K562 (cell line): ENCODE data around the gene EEF2K. TPM values are rescaled to one million over a fixed set of nuclear protein-coding genes. Genes with fewer than 3 reads are reported as not detected.

Experiments used
- ATF3 ChIP-seq, 2 experiments: fragments of 450-650 bp in 1 of 2; sonication (generic) in 1 of 2; formaldehyde crosslinking in 1 of 2; IDR thresholded peaks in 1 of 2; conservative IDR thresholded peaks in 1 of 2; 2 replicates each; pipeline versions ENCODE4 v1.6.1 to v1.8.1; 2016 to 2023; ENCODE audit warnings: mild to moderate bottlenecking in 2 of 2, moderate library complexity in 2 of 2, inconsistent platforms in 1 of 2, missing genetic modification reagents in 1 of 2
- CBX5 ChIP-seq: IDR thresholded peaks from 2 replicates; pipeline ENCODE4 v1.6.1; 2014; ENCODE audit warnings: low read depth, borderline replicate concordance
- CEBPG ChIP-seq, 3 experiments: fragments of 200-800 bp in 1 of 3; sonication (Bioruptor generic) in 1 of 3; sonication (generic) in 1 of 3; formaldehyde crosslinking in 1 of 3; IDR thresholded peaks in 2 of 3; conservative IDR thresholded peaks in 1 of 3; 2 replicates each; pipeline versions ENCODE4 v1.6.1 to v1.8.0; 2016 to 2022; ENCODE audit warnings: missing compliant biosample characterization in 2 of 3, missing genetic modification characterization in 2 of 3, mild to moderate bottlenecking in 1 of 3, missing genetic modification reagents in 1 of 3
- CREM ChIP-seq: IDR thresholded peaks from 2 replicates; pipeline ENCODE4 v1.6.1; 2014; ENCODE audit warnings: antibody characterized with exemption, low read depth
- E4F1 ChIP-seq: fragments of 250-450 bp; sonication (Bioruptor Pico); IDR thresholded peaks from 2 replicates; pipeline ENCODE4 v1.5.0; 2021; ENCODE audit warnings: mild to moderate bottlenecking, borderline replicate concordance
- NCOA4 ChIP-seq: fragments of 450-650 bp; IDR thresholded peaks from 2 replicates; pipeline ENCODE4 v1.6.1; 2018; ENCODE audit warnings: mild to moderate bottlenecking; ENCODE audit not compliant: partially characterized antibody
- NFYB ChIP-seq: IDR thresholded peaks from 2 replicates; pipeline ENCODE4 v1.6.1; 2011; ENCODE audit warnings: mild to moderate bottlenecking, moderate library complexity; ENCODE audit not compliant: insufficient read length; ENCODE audit errors: extremely low read depth
- RB1 ChIP-seq: fragments of 450-650 bp; IDR thresholded peaks from 2 replicates; pipeline ENCODE4 v1.6.1; 2017; ENCODE audit warnings: low read depth, mild to moderate bottlenecking
- RBM25 ChIP-seq: fragments of 200-400 bp; formaldehyde crosslinking; IDR thresholded peaks from 2 replicates; pipeline ENCODE4 v1.6.1; 2018; ENCODE audit warnings: low read length, low read depth, moderate library complexity; ENCODE audit not compliant: severe bottlenecking
- SNRNP70 ChIP-seq: fragments of 200-400 bp; formaldehyde crosslinking; optimal IDR thresholded peaks from 2 replicates; pipeline ENCODE3; 2017; ENCODE audit warnings: low read depth, low read length
- STAT5A ChIP-seq: IDR thresholded peaks from 2 replicates; pipeline ENCODE4 v1.6.1; 2012; ENCODE audit warnings: low read length, inconsistent platforms, borderline replicate concordance
- TCF3 ChIP-seq: sonication (generic); formaldehyde crosslinking; IDR thresholded peaks from 2 replicates; pipeline ENCODE4 v1.4.0; 2020; ENCODE audit warnings: mild to moderate bottlenecking, missing genetic modification reagents
- THAP12 ChIP-seq: fragments of 250-450 bp; sonication (Bioruptor Pico); IDR thresholded peaks from 2 replicates; pipeline ENCODE4 v1.9.0; 2021; ENCODE audit warnings: mild to moderate bottlenecking, inconsistent platforms
- TRIM24 ChIP-seq, 2 experiments: fragments of 450-650 bp; IDR thresholded peaks; 2 replicates each; pipeline ENCODE4 v1.6.1; 2016
- TRIM28 ChIP-seq: fragments of 450-650 bp; IDR thresholded peaks from 2 replicates; pipeline ENCODE4 v1.6.1; 2017
- USF2 ChIP-seq: sonication (generic); formaldehyde crosslinking; IDR thresholded peaks from 2 replicates; pipeline ENCODE4 v1.5.0; 2020; ENCODE audit warnings: missing genetic modification reagents
- ZNF12 ChIP-seq: sonication (generic); formaldehyde crosslinking; IDR thresholded peaks from 2 replicates; pipeline ENCODE4 v1.4.0; 2020; ENCODE audit warnings: mild to moderate bottlenecking, missing genetic modification reagents
- ZNF133 ChIP-seq: fragments of 250-450 bp; sonication (Bioruptor Pico); IDR thresholded peaks from 2 replicates; pipeline ENCODE4 v1.4.0; 2020; ENCODE audit warnings: mild to moderate bottlenecking
- ZNF280A ChIP-seq: fragments of 450-650 bp; IDR thresholded peaks from 2 replicates; pipeline ENCODE4 v1.6.1; 2018; ENCODE audit warnings: mild to moderate bottlenecking, low read depth; ENCODE audit not compliant: partially characterized antibody
- ZNF717 ChIP-seq: fragments of 250-450 bp; sonication (Bioruptor Pico); IDR thresholded peaks from 2 replicates; pipeline ENCODE4 v1.5.0; 2021
- ZNF778 ChIP-seq: fragments of 450-650 bp; formaldehyde crosslinking; IDR thresholded peaks from 2 replicates; pipeline ENCODE4 v1.4.0; 2020; ENCODE audit warnings: mild to moderate bottlenecking, moderate library complexity
- polyA plus RNA-seq, 8 experiments: library from polyadenylated mRNA; depleted of rRNA in 4 of 8; stranded (reverse) in 5 of 8; unstranded in 3 of 8; fragments of >200 nt; fragmentation: Nextera tagmentation in 2 of 8; fragmentation: Illumina TruSeq in 1 of 8; extraction: Ambion mirVana in 2 of 8; extraction: Trizol in 1 of 8; gene quantifications; 2 replicates each; pipeline versions ENCODE4 v1.2.1 to v1.2.3, GENCODE V29; 2011 to 2014; ENCODE audit warnings: inconsistent platforms in 1 of 8, missing spikeins in 1 of 8
- total RNA-seq, 7 experiments: library from RNA; depleted of rRNA in 6 of 7; stranded (reverse); fragments of >200 nt in 6 of 7; fragmentation: Illumina TruSeq in 2 of 7; extraction: Trizol in 2 of 7; gene quantifications; 2 replicates each; pipeline versions ENCODE4 v1.2.1 to v1.2.3, GENCODE V29; 2011 to 2021; ENCODE audit warnings: low replicate concordance in 1 of 7

Gene EEF2K
- total and polyA plus RNA-seq, 9 of the 15 experiments (the other 6 are each of a cell fraction or from before 2014, with no cell fraction given) = 3.0 to 35.2 (median 12.2) TPM

GRCh38 chr16:22255335-22255734 lies 49.3 kb downstream of the EEF2K start (continued):
- TF ChIP-seq THAP12 (CRISPR knock-in tag) (no peak), NFYB (peak; percentile 22), E4F1 (CRISPR knock-in tag) (no peak), NCOA4 (no peak), TRIM24 (IDR thresholded peaks at IDR 0.05) (peak; percentile 29 to 49; a peak in 2 of 4 replicates), TRIM28 (peak; percentile 86), USF2 (CRISPR knock-in tag) (peak; percentile 85), ZNF717 (CRISPR knock-in tag) (no peak), RB1 (no peak), TCF3 (CRISPR knock-in tag) (no peak), CREM (no peak), CEBPG (CRISPR knock-in tag; IDR thresholded peaks at IDR 0.05) (peak; percentile 46; the same call in 1 of the 2 replicates), CEBPG (tag; conservative IDR thresholded peaks at IDR 0.05 in 1 of 2, IDR thresholded peaks at IDR 0.05 in 1 of 2) (no peak), ZNF12 (CRISPR knock-in tag) (no peak), STAT5A (no peak), ZNF133 (CRISPR knock-in tag) (no peak), ATF3 (IDR thresholded peaks at IDR 0.05) (peak; percentile 65), ATF3 (CRISPR knock-in tag; conservative IDR thresholded peaks at IDR 0.05) (no peak), ZNF778 (CRISPR knock-in tag) (no peak), ZNF280A (peak; percentile 70), RBM25 (peak; percentile 15), SNRNP70 (no peak), CBX5 (0 out of 2 replicates have a peak, but pooled peaks have one; percentile 74)
